H1 (cell line): ENCODE results near the gene ARSI. TPM values are rescaled to one million over a fixed set of nuclear protein-coding genes. Genes with fewer than 3 reads are reported as not detected.

Experiments
- CTCF ChIA-PET: fragments of 300-600 bp; sonication (Branson Sonifier 250); formaldehyde crosslinking; loops from one replicate; lab custom pipeline; 2021; ENCODE audit not compliant: partially characterized antibody; lab: Charles Lee
- POLR2A ChIA-PET: fragments of 300-600 bp; sonication (Branson Sonifier 250); formaldehyde crosslinking; loops from one replicate; lab custom pipeline; 2021; ENCODE audit warnings: inconsistent platforms; ENCODE audit not compliant: partially characterized antibody; lab: Charles Lee
- DNase-seq, 2 experiments: peaks; one replicate each; pipeline versions ENCODE4 v3.0.0 to v3.0.0-alpha.2; 2010 to 2022; ENCODE audit warnings: low spot score in 2 of 2, low read depth in 1 of 2, mixed read lengths in 1 of 2
- FAIRE-seq: peaks from 2 replicates; lab custom pipeline; 2011; peaks lifted over from hg19 to GRCh38; lab: Jason Lieb, UNC
- H2AFZ ChIP-seq: 2 replicates; pipeline ENCODE4 v1.8.1; 2012; ENCODE audit warnings: low read length, inconsistent platforms
- H2AK5ac ChIP-seq: 2 replicates; pipeline ENCODE4 v1.6.1; 2013; ENCODE audit warnings: low read depth, low read length
- H2BK120ac ChIP-seq: replicated peaks from 2 replicates; pipeline ENCODE3; 2013; ENCODE audit warnings: low read depth, low read length, inconsistent platforms
- H2BK12ac ChIP-seq: 2 replicates; pipeline ENCODE4 v1.6.1; 2013; ENCODE audit warnings: low read depth, low read length
- H2BK15ac ChIP-seq: 2 replicates; pipeline ENCODE4 v1.6.1; 2013; ENCODE audit warnings: low read length
- H2BK20ac ChIP-seq: 2 replicates; pipeline ENCODE4 v1.6.1; 2013; ENCODE audit warnings: low read length
- H2BK5ac ChIP-seq: 2 replicates; pipeline ENCODE4 v1.6.1; 2013; ENCODE audit warnings: low read depth, low read length
- H3K14ac ChIP-seq: 2 replicates; pipeline ENCODE4 v1.6.1; 2013; ENCODE audit warnings: inconsistent platforms; ENCODE audit not compliant: insufficient read length
- H3K18ac ChIP-seq: 2 replicates; pipeline ENCODE4 v1.6.1; 2013; ENCODE audit warnings: low read length; ENCODE audit errors: extremely low read depth
- H3K23ac ChIP-seq: 2 replicates; pipeline ENCODE4 v1.6.1; 2013; ENCODE audit warnings: inconsistent platforms; ENCODE audit not compliant: insufficient read length
- H3K23me2 ChIP-seq: 2 replicates; pipeline ENCODE4 v1.6.1; 2013; ENCODE audit warnings: low read depth, low read length
- H3K27ac ChIP-seq: 2 replicates; pipeline ENCODE4 v1.6.1; 2011; ENCODE audit warnings: low read depth, low read length, inconsistent platforms
- H3K27me3 ChIP-seq, 4 experiments: replicated peaks in 1 of 4; 1 replicate in 1 of 4; 2 replicates in 3 of 4; pipeline versions ENCODE4 v1.6.1 to v1.8.1; 2011 to 2013; ENCODE audit warnings: low read length in 3 of 4, mild to moderate bottlenecking in 3 of 4, inconsistent platforms in 2 of 4, mixed read lengths in 2 of 4, moderate library complexity in 1 of 4; ENCODE audit not compliant: control insufficient read depth in 3 of 4, insufficient read depth in 3 of 4; ENCODE audit errors: extremely low read depth in 1 of 4
- H3K36me3 ChIP-seq, 4 experiments: 2 replicates each; pipeline versions ENCODE4 v1.6.1 to v1.8.1; 2011 to 2013; ENCODE audit warnings: mild to moderate bottlenecking in 4 of 4, low read length in 3 of 4, moderate library complexity in 2 of 4, control low read depth in 1 of 4, inconsistent platforms in 1 of 4; ENCODE audit not compliant: insufficient read depth in 4 of 4, control insufficient read depth in 2 of 4
- H3K4ac ChIP-seq: replicated peaks from 2 replicates; pipeline ENCODE3; 2013; ENCODE audit warnings: low read length, low read depth, mixed read lengths, inconsistent platforms; ENCODE audit not compliant: insufficient read length
- H3K4me1 ChIP-seq, 4 experiments: replicated peaks in 1 of 4; 1 replicate in 1 of 4; 2 replicates in 3 of 4; pipeline versions ENCODE4 v1.6.1 to v1.8.1; 2011 to 2013; ENCODE audit warnings: low read length in 3 of 4, inconsistent platforms in 2 of 4, mixed read lengths in 1 of 4; ENCODE audit not compliant: insufficient read depth in 4 of 4, control insufficient read depth in 3 of 4
- H3K4me2 ChIP-seq, 2 experiments: 2 replicates each; pipeline versions ENCODE4 v1.6.1 to v1.8.1; 2011 to 2013; ENCODE audit warnings: low read depth in 2 of 2, low read length in 2 of 2, control low read depth in 1 of 2, inconsistent platforms in 1 of 2, mild to moderate bottlenecking in 1 of 2; ENCODE audit not compliant: insufficient read depth in 1 of 2
- H3K4me3 ChIP-seq, 4 experiments: fragments of 200-600, 300-600 bp in 1 of 4; sonication (generic), shearing (Covaris generic), sonication (Bioruptor Twin) in 1 of 4; 2 replicates each; pipeline versions ENCODE4 v1.5.1 to v1.8.1; 2011 to 2016; ENCODE audit warnings: low read length in 4 of 4, low read depth in 3 of 4, control low read depth in 2 of 4, inconsistent platforms in 2 of 4, mild to moderate bottlenecking in 2 of 4, mixed read lengths in 1 of 4, moderate library complexity in 1 of 4; ENCODE audit not compliant: insufficient read depth in 2 of 4; ENCODE audit errors: extremely low read depth in 1 of 4
- H3K56ac ChIP-seq: replicated peaks from 2 replicates; pipeline ENCODE3; 2013; ENCODE audit warnings: low read depth, mild to moderate bottlenecking, mixed read lengths, low read length, inconsistent platforms; ENCODE audit not compliant: insufficient read length
- H3K79me1 ChIP-seq: 2 replicates; pipeline ENCODE4 v1.6.1; 2013; ENCODE audit warnings: low read depth, low read length, control low read depth
- H3K79me2 ChIP-seq, 2 experiments: 2 replicates each; pipeline versions ENCODE4 v1.6.1 to v1.8.1; 2012 to 2013; ENCODE audit warnings: low read length in 2 of 2, mild to moderate bottlenecking in 2 of 2, inconsistent platforms in 1 of 2; ENCODE audit not compliant: insufficient read depth in 2 of 2, control insufficient read depth in 1 of 2
- H3K9ac ChIP-seq, 4 experiments: replicated peaks in 1 of 4; 1 replicate in 1 of 4; 2 replicates in 3 of 4; pipeline versions ENCODE4 v1.6.1 to v1.8.1; 2011 to 2013; ENCODE audit warnings: low read depth in 3 of 4, low read length in 3 of 4, control low read depth in 2 of 4, mild to moderate bottlenecking in 2 of 4, moderate library complexity in 2 of 4, inconsistent platforms in 1 of 4; ENCODE audit errors: extremely low read depth in 1 of 4
- H3K9me3 ChIP-seq, 2 experiments: 2 replicates each; pipeline versions ENCODE4 v1.6.1 to v1.8.1; 2012 to 2013; ENCODE audit warnings: mild to moderate bottlenecking in 2 of 2, moderate library complexity in 2 of 2, control low read depth in 1 of 2, inconsistent platforms in 1 of 2, low read depth in 1 of 2, low read length in 1 of 2, mixed read lengths in 1 of 2; ENCODE audit not compliant: insufficient read depth in 2 of 2
- H4K20me1 ChIP-seq, 2 experiments: replicated peaks in 1 of 2; 2 replicates each; pipeline versions ENCODE3 to v1.8.1; 2011 to 2013; ENCODE audit warnings: inconsistent platforms in 2 of 2, low read length in 2 of 2, mild to moderate bottlenecking in 1 of 2; ENCODE audit not compliant: insufficient read depth in 2 of 2, control insufficient read depth in 1 of 2
- H4K5ac ChIP-seq: 2 replicates; pipeline ENCODE4 v1.6.1; 2013; ENCODE audit warnings: low read length, low read depth, mixed read lengths, inconsistent platforms; ENCODE audit not compliant: insufficient read length
- H4K8ac ChIP-seq: 2 replicates; pipeline ENCODE4 v1.8.0; 2013; ENCODE audit warnings: mild to moderate bottlenecking, moderate library complexity, low read length, inconsistent platforms; ENCODE audit not compliant: insufficient read depth; ENCODE audit errors: extremely low read depth
- H4K91ac ChIP-seq: replicated peaks from 2 replicates; pipeline ENCODE3; 2013; ENCODE audit warnings: low read length, mixed read lengths, inconsistent platforms; ENCODE audit not compliant: insufficient read length
- ATF2 ChIP-seq: IDR thresholded peaks from 2 replicates; pipeline ENCODE4 v1.6.1; 2012; ENCODE audit warnings: low read length, inconsistent platforms
- BRCA1 ChIP-seq: IDR thresholded peaks from 2 replicates; pipeline ENCODE4 v1.6.1; 2012; ENCODE audit warnings: low read depth, low read length, improper control_type of control experiment
- CHD2 ChIP-seq: IDR thresholded peaks from 2 replicates; pipeline ENCODE4 v1.6.1; 2012; ENCODE audit warnings: low read length, improper control_type of control experiment
- CREB1 ChIP-seq: IDR thresholded peaks from 2 replicates; pipeline ENCODE4 v1.6.1; 2012; ENCODE audit warnings: inconsistent platforms
- EGR1 ChIP-seq: IDR thresholded peaks from 2 replicates; pipeline ENCODE4 v1.6.1; 2011; ENCODE audit warnings: low read depth, low read length, borderline replicate concordance
- GTF2F1 ChIP-seq: IDR thresholded peaks from 2 replicates; pipeline ENCODE4 v1.6.1; 2012; ENCODE audit warnings: low read depth, low read length, improper control_type of control experiment, borderline replicate concordance
- POLR2A ChIP-seq, 2 experiments: IDR thresholded peaks; 1 replicate in 1 of 2; 2 replicates in 1 of 2; pipeline ENCODE4 v1.6.1; 2011; ENCODE audit warnings: low read depth in 2 of 2, low read length in 2 of 2, mild to moderate bottlenecking in 2 of 2; ENCODE audit errors: control extremely low read depth in 1 of 2
- RAD21 ChIP-seq, 2 experiments: IDR thresholded peaks in 1 of 2; conservative IDR thresholded peaks in 1 of 2; 2 replicates each; pipeline ENCODE4 v1.6.1; 2011; ENCODE audit warnings: low read depth in 2 of 2, low read length in 2 of 2, improper control_type of control experiment in 1 of 2, inconsistent platforms in 1 of 2, mild to moderate bottlenecking in 1 of 2, moderate library complexity in 1 of 2
- RNF2 ChIP-seq: fragments of 200-900, 300-1000 bp; sonication (generic); IDR thresholded peaks from 2 replicates; pipeline ENCODE4 v1.7.1; 2016; ENCODE audit warnings: borderline replicate concordance, low read depth, mild to moderate bottlenecking, antibody characterized with exemption, low read length; ENCODE audit not compliant: poor library complexity, severe bottlenecking; ENCODE audit errors: missing control alignments
- SIX5 ChIP-seq: IDR thresholded peaks from 2 replicates; pipeline ENCODE4 v1.6.1; 2011; ENCODE audit warnings: mild to moderate bottlenecking, low read depth, low read length
- SP2 ChIP-seq: IDR thresholded peaks from 2 replicates; pipeline ENCODE4 v1.6.1; 2012; ENCODE audit warnings: mild to moderate bottlenecking, low read length, inconsistent platforms
- WGBS, 2 experiments: shearing (Covaris generic) in 1 of 2; methylation state at CpG; one replicate each; pipeline versions ENCODE4 v1.1.6 to v1.1.7; 2013 to 2015; ENCODE audit warnings: low lambda C conversion rate in 2 of 2, mixed read lengths in 2 of 2, inconsistent platforms in 1 of 2, low coverage in 1 of 2, missing lambda C conversion rate in 1 of 2; ENCODE audit not compliant: insufficient replicate concordance in 2 of 2, insufficient coverage in 1 of 2, insufficient read length in 1 of 2; ENCODE audit errors: extremely low coverage in 1 of 2, missing lambda C conversion rate in 1 of 2; 5-methylcytosine and 5-hydroxymethylcytosine counted together
- polyA plus RNA-seq, 7 experiments: library from polyadenylated mRNA; depleted of rRNA in 3 of 7; stranded (reverse) in 5 of 7; unstranded in 2 of 7; fragments of >200 nt in 5 of 7; fragments of 200-250 nt in 2 of 7; gene quantifications; 1 replicate in 5 of 7; 2 replicates in 1 of 7; 4 replicates in 1 of 7; pipeline versions ENCODE4 v1.2.1 to v1.2.3, GENCODE V29; 2011 to 2013; ENCODE audit warnings: missing spikeins in 2 of 7, mixed read lengths in 2 of 7
- total RNA-seq: library from RNA; stranded (reverse); fragmentation: NEBNext Ultra II Directional; extraction: Animal tissue kit (Norgen Biotek cat#: 25700); gene quantifications from 2 replicates; pipeline ENCODE4 v1.2.1, GENCODE V29; 2021
- TF ChIP-seq, protein P1 (sequence below): IDR thresholded peaks from 2 replicates; pipeline ENCODE4 v1.6.1; 2012; ENCODE audit warnings: inconsistent platforms

The ARSI gene
- total and polyA plus RNA-seq, 2 of the 8 experiments (the other 6 are each of a cell fraction or from before 2014, with no cell fraction given): 4.5 to 6.7 TPM

- H4K8ac ChIP-seq: no peak overlapping the region; the same call in 1 of the 2 replicates
- no peak overlapping the region for H4K91ac ChIP-seq
- no peak overlapping the region for H3K23ac ChIP-seq
- H3K36me3 ChIP-seq: no peaks in the 10 kb centered on the region
- H3K4ac ChIP-seq: no peak overlapping the region
- 85% methylated on average over 6 of the region's 6 CpGs; no CpG with 5 or more reads in 1 of the 2 experiments for WGBS, 2 experiments
- no peak overlapping the region for H3K18ac ChIP-seq
- no peak overlapping the region for H2BK15ac ChIP-seq
- FAIRE-seq (no peak), DNase-seq (no peak)
- CTCF ChIA-PET: interaction anchor here (0.7 to 9.1 kb wide), 4 partner anchors 13 to 186 kb away, joined by 3 to 126 read pairs (median 32); partner anchors contain the start of gene ARSI
- H2AFZ ChIP-seq: no peak overlapping the region
- no peak overlapping the region for H3K56ac ChIP-seq
- H3K79me1 ChIP-seq: no peaks in the 10 kb centered on the region
- peaks cover 1% of the 10 kb centered on the region; the same call in 1 of the 2 replicates for H3K23me2 ChIP-seq
- H3K27me3 ChIP-seq: no peaks in the 10 kb centered on the region
- no peak overlapping the region for H3K14ac ChIP-seq
- H4K5ac ChIP-seq: no peak overlapping the region
- no peaks in the 10 kb centered on the region for H3K9me3 ChIP-seq
- no peak overlapping the region for H3K9ac ChIP-seq
- no peaks in the 10 kb centered on the region for H4K20me1 ChIP-seq
- no peak overlapping the region for H2BK5ac ChIP-seq
- H3K4me1 ChIP-seq: peaks cover 0 to 6% (median 0%) of the 10 kb centered on the region in 4 experiments; a peak in 4 of 7 replicates
- no peak overlapping the region for H2BK12ac ChIP-seq
- TF ChIP-seq RNF2: no peak
- no peak for TF ChIP-seq GTF2F1
- TF ChIP-seq CHD2: no peak
- TF ChIP-seq SP2: no peak
- no peak for TF ChIP-seq EGR1
- no peak for TF ChIP-seq CREB1
- no peak for TF ChIP-seq ATF2
- TF ChIP-seq BRCA1: no peak
- TF ChIP-seq RAD21 (IDR thresholded peaks at IDR 0.05 in 1 of 2, conservative IDR thresholded peaks at IDR 0.05 in 1 of 2; ENCODE audit: low read depth in 2 of 2, low read length in 2 of 2): no peak
- TF ChIP-seq SIX5: no peak
- TF ChIP-seq, protein P1, sequence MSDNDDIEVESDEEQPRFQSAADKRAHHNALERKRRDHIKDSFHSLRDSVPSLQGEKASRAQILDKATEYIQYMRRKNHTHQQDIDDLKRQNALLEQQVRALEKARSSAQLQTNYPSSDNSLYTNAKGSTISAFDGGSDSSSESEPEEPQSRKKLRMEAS: no peak
- no peak for TF ChIP-seq POLR2A (IDR thresholded peaks at IDR 0.05; ENCODE audit: control extremely low read depth in 1 of 2, low read depth in 2 of 2, low read length in 2 of 2)
- no peak overlapping the region for H2BK120ac ChIP-seq
- POLR2A ChIA-PET: interaction anchor here (1.3 kb wide), 1 partner anchor 11 kb away, joined by 6 read pairs; the partner anchor contains the start of gene TCOF1
- H3K4me3 ChIP-seq: no peak overlapping the region
- H2BK20ac ChIP-seq: no peak overlapping the region
- H3K27ac ChIP-seq: no peak overlapping the region
- H3K4me2 ChIP-seq: no peak overlapping the region
- H3K79me2 ChIP-seq: no peaks in the 10 kb centered on the region
- H2AK5ac ChIP-seq: no peak overlapping the region
Observed at GRCh38 chr5:150346592-150346991, 43.9 kb upstream of the ARSI start.
